GM21447 (cell line): ENCODE measurements around the gene CEMIP.
"Not testable (repeated sequence)": the region's sequence is repeated elsewhere in the genome, so short reads cannot be mapped to it uniquely, and the experiment has no call there.

Experiments
- ATAC-seq: cut with Tn5 transposase; IDR thresholded peaks from one replicate; pipeline ENCODE4 v1.9.1; 2021; ENCODE audit not compliant: unreplicated experiment

The CEMIP gene

DNA sequence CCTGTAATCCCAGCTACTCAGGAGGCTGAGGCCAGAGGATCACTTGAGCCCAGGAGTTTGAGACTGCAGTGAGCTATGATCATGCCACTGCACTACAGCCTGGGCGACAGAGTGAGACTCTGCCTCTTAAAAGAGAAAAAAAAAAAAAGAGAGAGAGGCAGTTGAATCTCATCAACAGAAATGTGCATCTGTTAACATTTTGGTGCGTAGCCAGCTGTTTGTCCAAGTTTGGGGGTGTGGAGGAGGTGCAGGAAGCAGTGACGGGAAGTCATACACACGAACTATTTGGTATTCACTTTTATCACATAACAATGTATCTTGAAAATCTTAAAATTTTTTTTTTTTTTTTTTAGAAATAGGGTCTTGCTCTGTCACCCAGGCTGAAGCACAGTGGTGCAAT, 18.2 kb upstream of the CEMIP start:
- no peak for ATAC-seq

DNA sequence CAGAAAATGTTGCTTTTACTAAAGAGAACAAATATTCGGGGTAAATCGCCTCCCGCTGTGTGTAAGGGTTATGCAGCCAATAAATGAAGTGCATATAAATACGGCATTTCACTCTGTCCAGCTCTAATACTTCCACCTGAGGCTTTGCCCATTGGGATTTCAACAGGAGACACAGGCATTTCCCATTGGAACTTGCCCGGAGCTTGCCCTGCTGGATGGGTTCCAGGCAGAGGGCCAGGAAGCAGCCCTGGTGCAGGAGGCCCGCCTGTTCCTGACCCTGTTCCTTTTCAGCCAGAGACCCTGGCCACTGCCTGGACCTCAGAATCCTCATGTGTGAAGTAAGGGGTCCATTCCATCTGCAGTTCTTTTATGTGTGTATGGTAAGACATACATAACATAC, 17.4 kb upstream of the CEMIP start:
- no peak for ATAC-seq

DNA sequence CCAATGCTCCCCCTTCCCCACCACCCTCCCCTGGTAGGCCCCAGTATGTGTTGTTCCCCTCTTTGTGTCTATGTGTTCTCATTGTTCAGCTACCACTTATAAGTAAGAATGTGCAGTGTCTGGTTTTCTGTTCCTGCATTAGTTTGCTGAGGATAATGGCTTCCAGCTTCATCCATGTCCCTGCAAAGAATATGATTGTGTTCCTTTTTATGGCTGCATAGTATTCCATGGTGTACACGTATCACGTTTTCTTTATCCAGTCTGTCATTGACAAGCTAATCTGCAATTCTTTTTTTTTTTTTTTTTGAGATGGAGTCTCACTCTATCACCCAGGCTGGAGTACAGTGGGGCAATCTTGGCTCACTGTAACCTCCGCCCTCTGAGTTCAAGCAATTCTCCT, 15.9 kb upstream of the CEMIP start:
- ATAC-seq, result not testable (repeated sequence)

DNA sequence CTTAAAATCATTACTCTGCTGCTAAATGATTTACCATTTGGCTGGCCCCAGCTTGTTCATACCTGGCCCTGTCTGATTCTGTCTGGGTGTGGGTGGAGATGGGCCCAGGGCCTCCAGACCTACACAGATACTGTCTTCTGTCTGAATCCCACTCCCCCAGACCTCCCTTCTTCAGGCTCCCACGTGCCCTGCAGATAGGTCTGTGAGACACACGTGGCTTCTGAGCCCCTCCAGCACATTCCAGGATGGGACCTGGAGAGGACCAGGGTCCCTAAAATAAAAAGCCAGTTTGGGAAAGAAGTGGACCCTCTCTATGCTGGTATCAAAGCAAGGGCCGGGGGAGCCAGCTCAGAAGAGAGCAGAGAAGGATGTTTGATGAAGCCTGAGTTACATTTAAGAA, 14.6 kb upstream of the CEMIP start:
- no peak for ATAC-seq

DNA sequence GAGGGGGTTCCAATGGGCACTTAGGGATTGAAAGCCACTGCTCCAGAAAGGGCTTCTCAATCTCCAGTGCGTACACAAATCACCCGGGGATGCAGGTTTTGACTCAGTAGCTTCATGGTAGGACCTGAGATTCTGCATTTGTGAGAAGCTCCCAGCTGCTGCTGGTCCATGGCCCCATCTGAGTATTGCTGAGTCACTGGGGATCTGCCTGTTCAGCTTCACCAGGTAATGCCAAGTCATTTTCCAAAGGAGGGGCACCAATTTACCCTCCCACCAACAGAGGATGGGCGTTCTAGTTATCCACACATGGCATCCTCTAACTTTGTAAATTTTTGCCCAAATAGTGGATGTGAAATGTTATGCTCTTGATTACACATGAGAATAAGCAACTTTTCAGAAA, 12.9 kb upstream of the CEMIP start:
- ATAC-seq, result no peak

DNA sequence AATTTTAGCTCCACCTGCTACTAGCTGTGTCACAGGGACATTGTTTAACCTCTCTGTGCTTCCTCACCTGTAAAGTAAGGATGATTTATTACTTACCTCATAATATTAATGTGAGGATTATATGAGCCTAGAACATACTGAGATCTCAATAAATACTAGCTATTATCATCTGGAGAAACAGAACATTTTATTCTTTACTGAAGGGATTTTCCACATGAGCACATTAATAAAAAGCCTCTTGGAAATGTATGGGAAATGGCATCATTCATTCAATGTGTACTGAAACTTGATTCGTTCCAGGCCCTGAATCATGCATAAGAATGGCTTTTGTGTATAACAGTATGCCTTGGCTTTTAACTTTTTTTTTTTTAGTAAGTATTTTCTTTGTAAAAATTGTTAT, 11.0 kb upstream of the CEMIP start:
- ATAC-seq, result no peak

DNA sequence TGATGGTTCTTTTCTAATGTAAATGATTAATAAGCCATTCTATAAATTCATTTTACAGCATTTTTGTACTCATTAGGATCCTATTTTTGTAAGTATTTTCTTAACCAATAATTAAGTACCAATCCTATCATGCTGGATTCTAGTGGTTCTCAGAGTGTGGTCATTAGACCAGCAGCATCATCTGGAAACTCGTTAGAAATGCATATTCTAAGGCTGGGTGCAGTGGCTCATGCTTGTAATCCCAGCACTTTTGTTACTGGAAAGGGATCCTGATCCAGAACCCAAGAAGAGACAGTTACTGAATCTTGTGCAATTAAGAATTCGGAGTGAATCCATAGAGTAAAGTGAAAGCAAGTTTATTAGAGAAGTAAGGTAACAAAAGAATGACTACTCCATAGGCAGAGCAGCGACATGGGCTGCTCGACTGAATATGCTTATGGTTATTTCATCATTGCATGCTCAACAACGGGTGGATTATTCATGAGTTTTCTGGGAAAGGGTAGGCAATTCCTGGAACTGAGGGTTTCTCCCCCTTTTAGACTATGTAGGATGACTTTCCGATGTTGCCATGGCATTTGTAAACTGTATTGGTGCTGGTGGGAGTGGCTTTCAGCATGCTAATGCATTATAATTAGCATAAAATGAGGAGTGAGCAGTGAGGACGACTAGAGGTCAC, 9.9 kb upstream of the CEMIP start:
- no peak for ATAC-seq

DNA sequence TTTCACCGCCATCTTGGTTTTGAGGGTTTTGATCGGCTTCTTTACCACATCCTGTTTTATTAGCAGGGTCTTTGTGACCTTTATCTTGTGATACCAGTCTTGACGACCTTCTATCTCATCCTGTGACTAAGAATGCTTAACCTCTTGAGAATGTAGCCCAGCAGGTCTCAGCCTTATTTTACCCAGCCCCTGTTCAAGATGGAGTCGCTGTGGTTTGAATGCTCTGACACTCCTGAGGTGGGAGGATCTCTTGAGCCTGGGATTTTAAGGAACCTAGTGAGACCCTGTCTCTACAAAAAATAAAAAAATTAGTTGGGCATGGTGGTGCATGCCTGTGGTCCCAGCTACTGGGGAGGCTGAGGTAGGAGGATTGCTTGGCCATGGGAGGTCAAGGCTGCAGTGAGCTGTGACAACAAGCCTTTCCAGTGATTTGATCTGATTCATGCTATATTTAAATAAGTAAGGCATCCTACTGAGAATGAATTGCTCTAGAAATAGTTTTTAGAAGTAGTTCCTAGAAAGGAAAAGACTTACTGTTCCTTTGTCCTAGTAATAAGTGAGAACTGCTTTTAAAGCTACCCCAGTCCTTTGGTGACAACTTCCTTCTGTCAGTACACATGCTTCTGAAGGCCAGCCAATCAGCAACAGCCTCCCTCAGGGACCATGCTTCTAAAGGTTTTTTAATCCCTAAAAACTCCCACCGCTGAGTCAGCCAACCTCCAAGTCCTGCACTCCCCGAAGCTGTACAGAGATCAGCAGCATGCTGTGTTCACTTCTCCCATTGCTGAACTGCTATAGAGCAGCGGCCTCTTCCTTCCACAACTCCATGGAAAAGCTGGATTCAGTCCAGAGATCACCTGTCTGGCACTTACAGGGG, 9.1 kb upstream of the CEMIP start:
- no peak for ATAC-seq

DNA sequence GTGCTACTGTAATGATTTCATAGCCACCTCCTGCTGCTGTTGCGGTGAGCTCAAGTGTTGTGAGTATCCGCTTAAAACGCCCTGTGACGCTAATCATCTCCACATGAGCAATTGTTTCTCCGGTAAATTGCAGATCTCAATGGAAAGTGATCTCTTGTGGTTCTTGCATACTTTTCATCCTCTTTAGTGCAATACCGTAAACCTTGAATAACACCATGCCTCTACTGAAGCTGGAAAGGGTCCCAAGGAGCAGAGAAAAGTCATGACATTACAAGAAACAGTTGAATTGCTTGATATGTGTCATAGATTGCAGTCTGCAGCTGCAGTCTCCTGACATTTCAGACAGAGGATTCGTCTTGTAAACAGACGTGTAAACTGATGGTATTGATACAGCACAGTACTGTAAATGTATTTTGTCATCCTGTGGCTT, 6.0 kb upstream of the CEMIP start:
- ATAC-seq, result no peak

DNA sequence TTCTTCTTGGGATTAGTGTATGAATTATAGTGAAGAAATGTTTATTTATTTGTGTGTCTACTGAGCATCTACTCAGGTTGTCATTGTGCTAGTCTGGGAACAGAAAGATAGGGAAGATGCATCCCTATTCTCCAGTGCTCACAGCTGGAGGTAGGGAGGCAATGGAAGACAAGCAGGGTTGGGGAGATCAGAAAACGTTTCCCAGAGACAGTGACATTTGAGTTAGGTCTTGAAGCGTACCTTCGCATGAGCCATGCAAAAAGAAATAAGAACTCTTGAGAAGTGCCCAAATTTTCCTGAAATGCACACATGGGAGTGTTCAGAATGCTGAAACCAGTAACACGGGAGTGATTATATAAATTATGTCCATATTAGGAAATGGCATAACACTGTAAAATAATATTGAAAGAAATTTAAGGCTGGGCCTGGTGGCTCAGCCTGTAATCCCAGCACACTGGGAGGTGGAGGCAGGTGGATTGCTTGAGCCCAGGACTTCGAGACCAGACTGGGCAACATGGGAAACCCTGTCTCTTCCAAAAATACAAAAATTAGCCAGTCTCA, 5.3 kb upstream of the CEMIP start:
- no peak for ATAC-seq

DNA sequence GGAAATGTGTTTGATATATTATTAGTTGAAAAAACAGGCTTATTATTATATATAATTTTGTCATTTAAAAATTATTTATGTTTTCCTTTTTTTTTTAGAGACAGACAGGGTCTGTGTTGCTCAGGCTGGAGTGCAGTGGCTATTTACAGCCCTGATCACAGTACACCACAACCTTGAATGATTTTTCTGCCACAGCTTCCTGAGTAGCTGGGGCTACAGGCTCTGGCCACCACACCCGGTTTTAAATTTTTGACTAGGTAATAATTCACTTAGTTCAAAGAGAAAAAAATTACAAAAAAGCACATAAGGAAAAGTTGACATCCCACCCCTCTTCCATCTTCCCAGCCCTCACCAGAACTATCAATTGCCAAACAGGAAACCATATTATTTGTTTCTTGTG, 4.7 kb upstream of the CEMIP start:
- no peak for ATAC-seq

DNA sequence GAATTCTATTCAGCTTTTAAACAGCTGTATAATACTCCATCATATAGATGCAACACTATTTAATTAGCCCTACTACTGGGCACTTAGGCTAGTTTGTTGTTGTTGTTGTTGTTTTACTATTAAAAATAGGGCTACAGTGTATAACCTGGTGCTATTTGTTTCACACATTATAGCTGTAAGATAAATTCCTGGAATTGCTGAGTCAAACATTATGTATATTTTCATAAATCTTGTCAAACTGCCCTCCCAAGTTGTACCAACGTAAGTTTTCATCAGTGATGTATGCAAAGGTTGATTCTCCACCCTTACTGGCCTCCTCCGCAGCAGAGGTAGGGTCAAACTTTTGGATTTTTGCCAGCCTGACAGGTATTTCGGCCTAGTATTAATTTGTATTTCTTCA, 3.8 kb upstream of the CEMIP start:
- no peak for ATAC-seq

DNA sequence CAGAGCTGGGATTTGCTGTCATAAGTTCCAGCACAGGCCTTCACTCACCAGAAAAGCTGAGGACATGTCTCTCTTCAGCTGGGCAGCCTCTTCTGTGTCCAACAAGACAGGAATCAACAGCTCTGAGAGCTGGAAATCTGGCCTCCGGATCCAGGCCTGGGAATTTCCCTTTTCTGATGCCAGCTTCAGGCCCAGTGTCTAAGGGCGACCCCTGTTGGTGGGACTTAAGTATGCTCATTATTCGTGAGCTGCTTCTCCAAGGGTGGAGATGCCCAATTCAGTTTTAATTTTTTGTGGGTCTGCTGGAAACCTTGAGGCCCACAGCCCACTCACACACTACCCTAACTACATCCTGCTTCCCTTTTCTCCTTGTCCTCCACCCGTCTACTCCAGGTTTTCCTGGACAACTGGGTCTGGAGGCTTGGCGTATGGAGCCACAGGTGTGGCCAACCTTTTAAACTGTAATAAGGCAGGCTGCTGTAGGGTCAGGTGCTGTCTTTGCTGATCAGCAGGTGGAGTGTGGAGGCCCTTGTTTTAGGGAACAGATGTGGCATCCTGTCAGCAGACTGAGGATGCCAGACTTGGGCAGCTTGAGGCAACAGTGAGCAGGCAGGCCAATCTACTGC, 2.6 kb upstream of the CEMIP start:
- no peak for ATAC-seq

DNA sequence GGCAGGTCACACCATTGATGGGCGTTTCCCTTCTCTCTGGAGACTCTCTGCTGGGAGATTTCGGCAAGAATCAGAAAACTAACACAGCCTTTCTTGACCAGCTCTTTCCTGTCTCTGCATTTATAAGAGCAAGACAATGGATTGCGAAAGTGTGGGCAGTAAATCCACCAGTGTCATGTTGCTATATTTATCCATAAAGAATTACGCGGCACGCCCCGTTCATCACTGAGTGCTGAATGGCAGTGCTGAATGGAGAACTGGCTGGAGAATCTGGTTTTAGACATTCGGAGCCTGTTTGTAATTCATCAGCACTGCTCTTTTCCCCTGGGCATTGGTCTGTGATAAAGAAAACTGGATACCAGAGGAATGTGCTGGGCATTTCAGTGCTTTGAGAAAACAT, 2.0 kb upstream of the CEMIP start:
- ATAC-seq, result no peak

DNA sequence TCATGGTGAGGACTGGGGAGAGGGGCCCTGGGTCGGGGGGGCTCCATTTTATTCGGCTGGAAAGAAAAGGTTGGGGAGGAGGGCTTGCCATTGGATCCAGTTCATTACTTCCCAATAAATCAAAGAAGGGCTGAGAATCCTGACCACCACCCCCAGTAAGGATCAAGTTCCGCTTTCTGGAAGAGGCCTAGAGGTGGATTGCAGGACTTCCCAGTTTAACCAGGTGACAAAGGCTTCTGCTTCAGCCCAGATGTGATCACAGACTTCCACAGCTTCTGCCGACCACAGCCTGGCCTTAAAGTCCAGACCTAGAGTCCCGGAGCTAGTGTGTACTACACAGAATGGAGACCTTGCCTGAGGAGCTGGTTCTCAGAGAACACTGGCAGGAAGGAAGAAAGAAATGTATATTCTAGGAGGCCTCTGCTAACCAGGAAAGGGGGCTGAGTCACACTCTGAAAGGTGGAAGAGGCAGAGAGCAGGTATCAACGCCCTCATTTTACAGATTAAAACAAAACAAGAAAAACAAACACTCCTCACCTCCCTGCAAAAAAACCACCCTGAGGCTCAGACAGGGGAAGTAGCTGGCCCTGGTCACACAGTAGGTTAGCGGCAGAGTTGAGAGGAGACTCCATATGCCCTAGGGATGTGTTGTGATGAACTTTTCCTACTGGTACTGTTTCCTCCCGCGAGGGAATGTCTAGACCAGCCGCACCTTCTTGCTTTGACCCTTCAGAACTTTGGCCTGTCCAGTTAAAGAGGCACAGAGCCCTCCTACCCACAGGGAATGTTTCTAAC, 1.1 kb upstream of the CEMIP start:
- ATAC-seq, result no peak

DNA sequence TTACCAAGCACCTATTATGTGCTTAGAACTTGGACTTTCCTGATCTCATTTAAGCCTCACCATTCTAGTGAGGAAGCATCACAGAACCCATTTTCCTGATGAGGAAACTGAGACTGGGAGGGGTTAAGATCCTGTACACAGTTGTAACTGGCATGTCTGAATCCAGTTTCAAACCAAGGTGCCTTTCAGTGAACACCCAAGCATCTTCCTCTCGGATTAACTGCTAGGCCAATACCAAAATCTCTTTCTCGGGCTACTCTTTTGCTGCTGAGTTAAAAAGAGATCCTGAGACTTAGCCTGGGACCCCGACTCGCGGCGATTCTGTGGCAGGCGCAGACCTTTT, 578 bp upstream of the CEMIP start:
- ATAC-seq, result no peak

DNA sequence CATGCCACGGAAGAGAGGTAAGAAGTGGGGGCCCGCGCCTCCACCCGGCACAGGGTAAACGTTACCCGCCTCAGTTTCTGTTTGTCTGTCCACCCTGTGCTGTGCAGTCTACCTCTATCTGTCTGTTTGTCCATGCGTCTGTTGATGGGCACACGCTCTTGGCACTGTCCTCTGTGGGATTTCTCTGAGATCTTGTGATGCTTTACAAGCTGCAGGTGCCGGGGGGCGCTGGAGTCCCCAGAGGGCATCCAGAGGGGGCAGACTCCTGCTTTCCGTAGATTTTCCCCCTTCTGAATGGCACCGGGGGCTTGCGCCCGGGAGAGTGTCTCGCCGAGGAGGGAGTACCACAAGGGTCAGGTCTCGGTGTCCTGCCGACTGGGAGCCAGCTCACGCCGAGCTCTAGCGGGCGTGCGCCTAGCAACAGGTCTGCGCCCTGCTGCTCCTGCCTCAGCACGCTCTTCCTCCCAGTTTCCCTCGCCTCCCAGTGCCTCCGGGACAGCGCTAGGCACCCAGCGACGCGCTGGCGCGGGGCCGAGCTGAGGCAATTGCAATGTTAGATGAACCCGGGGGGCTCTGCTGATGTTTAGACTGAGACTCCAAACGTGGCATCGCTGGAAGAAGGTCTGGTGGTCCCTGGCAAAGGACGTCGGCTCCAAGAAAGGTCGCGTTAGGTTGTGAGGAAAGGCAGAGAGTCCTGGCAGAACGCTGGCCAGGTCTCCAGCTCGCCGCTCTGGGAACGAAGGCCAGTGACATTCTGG, 667 bp downstream of the CEMIP start:
- no peak for ATAC-seq

DNA sequence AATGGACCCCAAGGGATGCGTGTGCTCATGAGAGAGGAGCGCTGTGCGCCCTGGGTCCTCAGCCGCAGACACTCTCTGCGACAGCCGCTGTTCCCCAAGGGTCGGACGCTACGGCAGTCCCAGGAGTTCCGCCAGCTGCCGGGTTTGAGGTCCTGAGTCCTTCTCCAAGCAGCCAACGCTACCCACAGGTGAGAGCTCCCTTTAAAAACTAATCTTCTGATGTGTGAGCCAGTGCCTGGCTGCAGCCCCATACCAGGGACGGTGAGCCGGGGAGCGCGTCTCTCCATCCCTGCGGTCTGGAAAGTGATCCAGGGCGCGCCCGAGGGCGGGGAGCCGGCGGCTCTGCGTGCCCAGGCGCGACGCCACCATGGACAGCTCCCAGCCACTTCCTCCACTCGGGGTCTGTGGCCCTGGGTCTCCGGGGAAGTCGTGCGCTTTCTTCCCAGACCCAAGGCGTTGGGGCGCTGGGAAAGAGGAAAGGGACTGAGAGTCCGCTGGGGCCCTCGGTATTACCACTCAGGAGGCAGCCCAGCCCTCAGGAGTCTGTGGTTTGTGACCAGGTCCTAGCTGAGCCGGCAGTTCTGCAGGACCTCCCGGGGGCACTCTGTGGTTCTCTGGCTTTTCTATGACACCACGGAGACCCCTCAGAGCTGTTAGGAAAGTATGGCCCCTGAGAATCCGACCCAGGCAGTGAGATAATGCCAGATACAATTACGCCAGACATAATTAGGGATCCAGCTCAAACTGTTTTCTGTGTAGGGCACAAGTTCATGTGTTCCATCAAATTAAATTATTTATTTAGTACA, 1.4 kb downstream of the CEMIP start:
- ATAC-seq, result no peak

DNA sequence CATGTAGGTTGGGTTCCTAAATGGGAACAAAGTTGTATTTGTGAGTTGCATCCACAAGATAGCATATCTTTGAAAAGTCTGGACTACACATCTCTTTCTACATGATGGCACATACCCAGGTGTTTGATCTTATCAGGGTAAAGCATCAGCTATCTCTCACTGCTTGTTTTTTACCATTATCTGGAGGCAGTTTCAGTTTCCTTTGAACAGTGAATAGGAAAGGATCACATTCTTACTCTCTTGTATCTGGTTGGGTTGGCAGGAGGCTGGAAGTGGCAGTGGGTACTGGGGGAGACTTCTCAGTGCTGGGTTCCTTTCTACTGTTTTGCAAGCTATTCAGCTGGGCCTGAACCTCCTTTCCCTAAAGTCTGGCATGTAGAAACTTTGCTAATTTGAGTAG, 4.1 kb downstream of the CEMIP start:
- ATAC-seq, result no peak

DNA sequence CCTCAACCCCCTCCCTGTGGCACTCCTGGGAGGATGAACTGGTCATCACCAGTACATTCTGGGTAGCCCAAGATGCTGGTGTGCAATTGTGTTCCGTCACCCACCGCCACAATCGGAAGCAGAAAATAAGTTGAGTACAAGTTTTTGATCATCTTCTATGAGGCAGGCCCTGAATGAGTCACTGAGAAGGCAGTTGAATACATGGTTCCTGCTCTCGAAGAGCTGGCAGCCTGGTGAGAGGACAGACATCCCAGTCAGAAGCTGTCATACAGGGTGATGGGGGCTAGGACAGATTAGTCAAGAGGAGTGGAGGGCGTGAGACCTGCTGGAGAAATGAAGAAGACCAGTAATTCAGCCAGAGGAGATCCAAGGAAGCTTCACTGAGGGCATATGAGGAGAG, 6.2 kb downstream of the CEMIP start:
- no peak for ATAC-seq
